Epithelial cell of prostate (primary cell): Measurements from ENCODE around the gene GLT8D2.
"Not testable (repeated sequence)": the region's sequence is repeated elsewhere in the genome, so short reads cannot be mapped to it uniquely, and the experiment has no call there.

Experiments
- DNase-seq: peaks from one replicate; pipeline ENCODE4 v3.0.0-alpha.2; 2011; ENCODE audit warnings: low read depth, low spot score
- H3K27ac ChIP-seq: fragments of 450-650 bp; 2 replicates; pipeline ENCODE4 v1.5.1; 2017; ENCODE audit warnings: mild to moderate bottlenecking

Gene GLT8D2

GRCh38 chr12:104054681-104055346, 4.8 kb upstream of the GLT8D2 start:
- no peak for DNase-seq
- H3K27ac ChIP-seq = no peak overlapping the region

- DNase-seq = no peak
- H3K27ac ChIP-seq = no peak overlapping the region
These were observed 449 bp upstream of the GLT8D2 start for GRCh38 chr12:104050436-104050835.

- DNase-seq = no peak
These were observed 597 bp downstream of the GLT8D2 start for GRCh38 chr12:104049278-104049902.

GRCh38 chr12:104048811-104049210, 1.2 kb downstream of the GLT8D2 start:
- peak overlapping the region; percentile 13 for H3K27ac ChIP-seq
- no peak for DNase-seq

More at GRCh38 chr12:104049278-104049902, 597 bp downstream of the GLT8D2 start:
- H3K27ac ChIP-seq = peak overlapping the region; percentile 13

- H3K27ac ChIP-seq = no peak overlapping the region
- DNase-seq = no peak
These were observed 1.8 kb downstream of the GLT8D2 start for GRCh38 chr12:104048162-104048561.

- no peak overlapping the region for H3K27ac ChIP-seq
- DNase-seq = no peak
These were observed 3.7 kb downstream of the GLT8D2 start for GRCh38 chr12:104046306-104046705.

- no peak for DNase-seq
- no peak overlapping the region for H3K27ac ChIP-seq
These were observed 5.8 kb downstream of the GLT8D2 start for GRCh38 chr12:104044158-104044557.

- no peak for DNase-seq
- H3K27ac ChIP-seq = no peak overlapping the region
These were observed 7.4 kb downstream of the GLT8D2 start for GRCh38 chr12:104042580-104042979.

- DNase-seq = not testable (repeated sequence)
These were observed 10.2 kb downstream of the GLT8D2 start for GRCh38 chr12:104039769-104040168.

GRCh38 chr12:104036143-104036542, 13.8 kb downstream of the GLT8D2 start:
- not testable (repeated sequence) for DNase-seq, H3K27ac ChIP-seq

More at GRCh38 chr12:104039769-104040168, 10.2 kb downstream of the GLT8D2 start:
- not testable (repeated sequence) for H3K27ac ChIP-seq

- DNase-seq, H3K27ac ChIP-seq: not testable (repeated sequence)
These were observed 19.4 kb downstream of the GLT8D2 start for GRCh38 chr12:104030596-104030995.

GRCh38 chr12:104026841-104027599, 23.0 kb downstream of the GLT8D2 start:
- H3K27ac ChIP-seq = no peak overlapping the region
- no peak for DNase-seq

- no peak for DNase-seq
- no peak overlapping the region for H3K27ac ChIP-seq
These were observed 24.2 kb downstream of the GLT8D2 start for GRCh38 chr12:104025771-104026170.

GRCh38 chr12:104024348-104024747, 25.6 kb downstream of the GLT8D2 start:
- DNase-seq = no peak
- H3K27ac ChIP-seq = no peak overlapping the region

GRCh38 chr12:104023710-104024109, 26.3 kb downstream of the GLT8D2 start:
- no peak overlapping the region for H3K27ac ChIP-seq
- DNase-seq = no peak

- no peak overlapping the region for H3K27ac ChIP-seq
- no peak for DNase-seq
These were observed 27.2 kb downstream of the GLT8D2 start for GRCh38 chr12:104022786-104023185.

- not testable (repeated sequence) for DNase-seq, H3K27ac ChIP-seq
These were observed 28.1 kb downstream of the GLT8D2 start for GRCh38 chr12:104021862-104022261.

GRCh38 chr12:104012331-104012730, 37.7 kb downstream of the GLT8D2 start:
- no peak for DNase-seq
- H3K27ac ChIP-seq = no peak overlapping the region

GRCh38 chr12:104011253-104011652, 38.7 kb downstream of the GLT8D2 start:
- H3K27ac ChIP-seq = peak overlapping the region; percentile 84
- DNase-seq = peak; percentile 78

GRCh38 chr12:104010606-104011169, 39.3 kb downstream of the GLT8D2 start:
- peak overlapping the region; percentile 84 for H3K27ac ChIP-seq
- no peak for DNase-seq

- H3K27ac ChIP-seq = no peak overlapping the region
- no peak for DNase-seq
These were observed 39.9 kb downstream of the GLT8D2 start for GRCh38 chr12:104010121-104010520.
